OCI-LY7 (cell line): ENCODE results near the gene CACNG5. TPM values are rescaled to one million over a fixed set of nuclear protein-coding genes. Genes with fewer than 3 reads are reported as not detected.

Experiments used
- BruUV-seq: library from RNA; stranded (reverse); fragments of 400-500 nt; replicated peaks from 2 replicates; lab custom pipeline; 2021; lab: Mats Ljungman, UMichigan
- CTCF ChIA-PET: fragments of 300-600 bp; sonication (Branson Sonifier 250); formaldehyde crosslinking; loops from one replicate; lab custom pipeline; 2022; ENCODE audit warnings: antibody characterized with exemption; ENCODE audit not compliant: unreplicated experiment; lab: Charles Lee
- POLR2A ChIA-PET: fragments of 300-600 bp; sonication (Branson Sonifier 250); formaldehyde crosslinking; loops from one replicate; lab custom pipeline; 2022; ENCODE audit warnings: antibody characterized with exemption; lab: Charles Lee
- DNase-seq: peaks from one replicate; pipeline ENCODE4 v3.0.0-alpha.2; 2015; ENCODE audit warnings: low spot score
- H2AFZ ChIP-seq: fragments of 200-600 bp; sonication (generic), shearing (Covaris generic); 2 replicates; pipeline ENCODE4 v1.6.1; 2014; ENCODE audit warnings: mild to moderate bottlenecking, antibody characterized with exemption, low read length, moderate library complexity
- H3K27ac ChIP-seq: fragments of 200-600 bp; sonication (generic); 2 replicates; pipeline ENCODE4 v1.5.1; 2014; ENCODE audit warnings: mixed run types, low read depth, mild to moderate bottlenecking, moderate library complexity, low read length, inconsistent platforms; ENCODE audit not compliant: poor library complexity, severe bottlenecking
- H3K36me3 ChIP-seq: fragments of 200-600 bp; sonication (generic); 2 replicates; pipeline ENCODE4 v1.6.1; 2014; ENCODE audit warnings: mild to moderate bottlenecking, antibody characterized with exemption, low read length, moderate library complexity, mixed read lengths; ENCODE audit not compliant: insufficient read depth
- H3K4me1 ChIP-seq: fragments of 200-600 bp; sonication (generic); 2 replicates; pipeline ENCODE4 v1.5.1; 2014; ENCODE audit warnings: mild to moderate bottlenecking, low read length; ENCODE audit not compliant: insufficient read depth, poor library complexity, severe bottlenecking
- H3K4me2 ChIP-seq: fragments of 200-600 bp; sonication (generic); 2 replicates; pipeline ENCODE4 v1.6.1; 2014; ENCODE audit warnings: mild to moderate bottlenecking, low read length
- H3K4me3 ChIP-seq: fragments of 200-600 bp; sonication (generic); 2 replicates; pipeline ENCODE4 v1.5.1; 2014; ENCODE audit warnings: mild to moderate bottlenecking, low read depth, low read length; ENCODE audit not compliant: poor library complexity, severe bottlenecking
- H3K79me2 ChIP-seq: fragments of 200-600 bp; sonication (generic); 2 replicates; pipeline ENCODE4 v1.6.1; 2016; ENCODE audit warnings: low read depth, mild to moderate bottlenecking, low read length, moderate library complexity, mixed read lengths; ENCODE audit not compliant: insufficient read depth
- H3K9me2 ChIP-seq: fragments of 200-600 bp; sonication (generic); 2 replicates; pipeline ENCODE4 v1.6.1; 2016; ENCODE audit warnings: mild to moderate bottlenecking, low read length, mixed read lengths; ENCODE audit not compliant: insufficient read depth
- H3K9me3 ChIP-seq: fragments of 200-600 bp; sonication (generic); 2 replicates; pipeline ENCODE4 v1.6.1; 2014; ENCODE audit warnings: mild to moderate bottlenecking, mixed run types, low read length, mixed read lengths
- H4K20me1 ChIP-seq: fragments of 200-600 bp; sonication (generic); 2 replicates; pipeline ENCODE4 v1.6.1; 2014; ENCODE audit warnings: mild to moderate bottlenecking, antibody characterized with exemption, low read length, moderate library complexity, mixed read lengths; ENCODE audit not compliant: insufficient read depth
- EZH2phosphoT487 ChIP-seq: fragments of 200-600 bp; sonication (generic); IDR thresholded peaks from 2 replicates; pipeline ENCODE4 v1.6.1; 2018; ENCODE audit warnings: low read depth, borderline replicate concordance, mild to moderate bottlenecking, mixed run types, antibody characterized with exemption, low read length, moderate library complexity, mixed read lengths
- intact Hi-C: fragments of 100-400 bp; cut with micrococcal nuclease; formaldehyde crosslinking; loops from one replicate; pipeline ENCODE4 v1.10.0; 2022; ENCODE audit not compliant: unreplicated experiment
- total RNA-seq, 2 experiments: library from RNA; depleted of rRNA in 1 of 2; stranded (reverse); fragments of >200 nt in 1 of 2; shearing (Covaris generic) in 1 of 2; gene quantifications; 2 replicates each; pipeline ENCODE4 v1.2.3, GENCODE V29; 2014 to 2022
- TF ChIP-seq, protein P1 (sequence below): fragments of 200-600 bp; sonication (generic); conservative IDR thresholded peaks from 2 replicates; pipeline ENCODE4 v1.5.1; 2014; ENCODE audit warnings: mild to moderate bottlenecking, antibody characterized with exemption, low read length, moderate library complexity, mixed read lengths

CACNG5 gene
- total RNA-seq, 2 experiments from 2014 or later = not detected

DNA sequence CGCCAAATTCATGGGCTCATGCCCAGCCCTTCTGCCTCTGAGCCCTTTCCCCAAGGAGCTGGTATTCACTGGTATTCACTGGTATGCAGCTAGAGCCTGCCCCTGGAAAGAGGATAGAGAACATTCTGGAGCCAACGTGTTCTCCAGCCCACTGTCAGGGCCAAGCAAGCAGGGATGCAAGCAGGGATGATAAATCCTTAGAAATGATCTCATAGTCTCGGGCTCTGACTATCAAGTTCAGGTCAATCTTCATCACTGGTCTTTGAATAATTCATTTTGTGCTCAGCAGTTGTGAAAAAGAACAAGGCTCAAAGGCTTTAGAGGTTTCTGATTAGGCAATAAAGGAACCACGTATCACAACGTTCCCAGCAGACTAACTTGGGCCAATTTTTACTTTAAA, 57.3 kb downstream of the CACNG5 start:
- Histone ChIP-seq H3K9me2 (no peaks in the 10 kb centered on the region), H3K9me3 (no peaks in the 10 kb centered on the region), H3K36me3 (no peaks in the 10 kb centered on the region), H3K27ac (no peak overlapping the region), H4K20me1 (no peaks in the 10 kb centered on the region), H3K4me3 (no peak overlapping the region), H2AFZ (no peak overlapping the region), H3K4me2 (no peak overlapping the region), H3K4me1 (no peaks in the 10 kb centered on the region), H3K79me2 (no peaks in the 10 kb centered on the region)
- DNase-seq = no peak
- TF ChIP-seq EZH2phosphoT487 = no peak
- TF ChIP-seq, protein P1, sequence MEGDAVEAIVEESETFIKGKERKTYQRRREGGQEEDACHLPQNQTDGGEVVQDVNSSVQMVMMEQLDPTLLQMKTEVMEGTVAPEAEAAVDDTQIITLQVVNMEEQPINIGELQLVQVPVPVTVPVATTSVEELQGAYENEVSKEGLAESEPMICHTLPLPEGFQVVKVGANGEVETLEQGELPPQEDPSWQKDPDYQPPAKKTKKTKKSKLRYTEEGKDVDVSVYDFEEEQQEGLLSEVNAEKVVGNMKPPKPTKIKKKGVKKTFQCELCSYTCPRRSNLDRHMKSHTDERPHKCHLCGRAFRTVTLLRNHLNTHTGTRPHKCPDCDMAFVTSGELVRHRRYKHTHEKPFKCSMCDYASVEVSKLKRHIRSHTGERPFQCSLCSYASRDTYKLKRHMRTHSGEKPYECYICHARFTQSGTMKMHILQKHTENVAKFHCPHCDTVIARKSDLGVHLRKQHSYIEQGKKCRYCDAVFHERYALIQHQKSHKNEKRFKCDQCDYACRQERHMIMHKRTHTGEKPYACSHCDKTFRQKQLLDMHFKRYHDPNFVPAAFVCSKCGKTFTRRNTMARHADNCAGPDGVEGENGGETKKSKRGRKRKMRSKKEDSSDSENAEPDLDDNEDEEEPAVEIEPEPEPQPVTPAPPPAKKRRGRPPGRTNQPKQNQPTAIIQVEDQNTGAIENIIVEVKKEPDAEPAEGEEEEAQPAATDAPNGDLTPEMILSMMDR = no peak
- ChIA-PET POLR2A (interaction anchor here (0.9 kb wide), 1 partner anchor 101 kb away, joined by 3 read pairs; no protein-coding TSS in a partner anchor), CTCF (no interaction called here)
- intact Hi-C loops = no loop called here
- BruUV-seq = no TSS peak

DNA sequence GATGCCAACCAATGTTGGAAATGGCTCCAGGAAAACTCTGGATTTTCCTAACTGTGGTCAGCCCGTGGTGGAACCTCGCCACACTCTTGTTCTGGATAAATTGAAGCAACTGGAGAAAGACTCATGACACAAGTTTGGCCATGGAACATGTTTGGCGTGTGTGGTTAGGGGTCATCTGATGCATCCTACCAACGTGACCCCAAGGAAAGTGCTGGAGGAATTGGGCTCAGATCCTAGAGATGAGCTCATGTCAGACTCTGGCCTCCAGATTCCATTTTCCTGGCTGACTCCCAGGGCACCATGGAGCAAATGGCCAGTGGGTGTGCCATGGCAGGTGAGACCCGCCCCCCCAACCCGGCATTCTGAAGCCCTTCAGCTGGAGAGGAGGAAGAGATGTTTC, 58.5 kb downstream of the CACNG5 start:
- DNase-seq = no peak
- no peaks in the 10 kb centered on the region for H3K36me3 ChIP-seq
- POLR2A ChIA-PET = no interaction called here
- intact Hi-C loops = no loop called here
- CTCF ChIA-PET = interaction anchor here (0.6 kb wide), 1 partner anchor 271 kb away, joined by 4 read pairs; no protein-coding TSS in a partner anchor
- no peak overlapping the region for H2AFZ ChIP-seq
- no peaks in the 10 kb centered on the region for H3K79me2 ChIP-seq
- no peak overlapping the region for H3K4me3 ChIP-seq
- no peaks in the 10 kb centered on the region for H3K9me2 ChIP-seq
- H3K4me1 ChIP-seq = no peaks in the 10 kb centered on the region
- TF ChIP-seq, protein P1 = no peak
- H3K27ac ChIP-seq = no peak overlapping the region
- no peaks in the 10 kb centered on the region for H4K20me1 ChIP-seq
- no peaks in the 10 kb centered on the region for H3K9me3 ChIP-seq
- no peak overlapping the region for H3K4me2 ChIP-seq
- no TSS peak for BruUV-seq

- no peaks in the 10 kb centered on the region for H3K9me2 ChIP-seq
- no TSS peak for BruUV-seq
- H3K4me3 ChIP-seq = no peak overlapping the region
- H3K27ac ChIP-seq = no peak overlapping the region
- H3K4me1 ChIP-seq = no peaks in the 10 kb centered on the region
- ChIA-PET CTCF (no interaction called here), POLR2A (no interaction called here)
- TF ChIP-seq, protein P1 = no peak
- TF ChIP-seq EZH2phosphoT487 = no peak
- no peak overlapping the region for H3K4me2 ChIP-seq
- intact Hi-C loops = no loop called here
- no peaks in the 10 kb centered on the region for H4K20me1 ChIP-seq
- no peak overlapping the region for H2AFZ ChIP-seq
- DNase-seq = no peak
- no peaks in the 10 kb centered on the region for H3K9me3 ChIP-seq
- H3K79me2 ChIP-seq = no peaks in the 10 kb centered on the region
- H3K36me3 ChIP-seq = no peaks in the 10 kb centered on the region
These were observed 58.9 kb downstream of the CACNG5 start for GRCh38 chr17:66893863-66894262.
